Measurements from ENCODE around the gene KRT85. TPM values are rescaled to one million over a fixed set of nuclear protein-coding genes. Genes with fewer than 3 reads are reported as not detected.

KRT85 gene
- total and polyA plus RNA-seq, 10 of the 15 experiments (the other 5 are each of a cell fraction or from before 2014, with no cell fraction given): 0.05 to 0.18 (median 0.11) TPM; not detected in 6

DNA sequence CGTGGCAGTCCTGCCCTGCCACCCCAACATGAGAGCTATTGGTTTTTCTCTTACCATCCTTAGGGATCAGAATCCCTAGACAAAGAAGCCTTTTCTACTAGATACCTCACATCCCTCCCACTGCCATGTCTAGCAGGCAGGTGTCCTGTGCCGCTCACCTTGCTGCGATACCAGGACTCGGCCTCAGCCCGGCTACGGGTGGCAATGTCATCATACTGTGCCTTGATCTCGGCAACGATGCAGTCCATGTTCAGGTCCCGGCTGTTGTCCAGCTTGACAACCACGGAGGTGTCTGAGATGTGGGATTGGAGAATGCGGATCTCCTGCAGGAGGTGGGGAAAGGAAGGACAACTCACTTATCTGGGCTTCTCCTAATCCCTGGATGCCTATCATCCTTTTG lies 50.6 kb downstream of the KRT85 start:
- TF ChIP-seq BMI1 (IDR thresholded peaks at IDR 0.05; ENCODE audit: borderline replicate concordance): no peak
- TF ChIP-seq NFYA (IDR thresholded peaks at IDR 0.05; ENCODE audit: borderline replicate concordance, low read depth, low read length): no peak
- TF ChIP-seq EGR1 (IDR thresholded peaks at IDR 0.05; ENCODE audit: borderline replicate concordance in 1 of 2, low read depth in 2 of 2, low read length in 2 of 2): no peak
- TF ChIP-seq, protein P1, sequence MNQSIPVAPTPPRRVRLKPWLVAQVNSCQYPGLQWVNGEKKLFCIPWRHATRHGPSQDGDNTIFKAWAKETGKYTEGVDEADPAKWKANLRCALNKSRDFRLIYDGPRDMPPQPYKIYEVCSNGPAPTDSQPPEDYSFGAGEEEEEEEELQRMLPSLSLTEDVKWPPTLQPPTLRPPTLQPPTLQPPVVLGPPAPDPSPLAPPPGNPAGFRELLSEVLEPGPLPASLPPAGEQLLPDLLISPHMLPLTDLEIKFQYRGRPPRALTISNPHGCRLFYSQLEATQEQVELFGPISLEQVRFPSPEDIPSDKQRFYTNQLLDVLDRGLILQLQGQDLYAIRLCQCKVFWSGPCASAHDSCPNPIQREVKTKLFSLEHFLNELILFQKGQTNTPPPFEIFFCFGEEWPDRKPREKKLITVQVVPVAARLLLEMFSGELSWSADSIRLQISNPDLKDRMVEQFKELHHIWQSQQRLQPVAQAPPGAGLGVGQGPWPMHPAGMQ (IDR thresholded peaks at IDR 0.05; ENCODE audit: borderline replicate concordance): no peak
- TF ChIP-seq, protein P2, sequence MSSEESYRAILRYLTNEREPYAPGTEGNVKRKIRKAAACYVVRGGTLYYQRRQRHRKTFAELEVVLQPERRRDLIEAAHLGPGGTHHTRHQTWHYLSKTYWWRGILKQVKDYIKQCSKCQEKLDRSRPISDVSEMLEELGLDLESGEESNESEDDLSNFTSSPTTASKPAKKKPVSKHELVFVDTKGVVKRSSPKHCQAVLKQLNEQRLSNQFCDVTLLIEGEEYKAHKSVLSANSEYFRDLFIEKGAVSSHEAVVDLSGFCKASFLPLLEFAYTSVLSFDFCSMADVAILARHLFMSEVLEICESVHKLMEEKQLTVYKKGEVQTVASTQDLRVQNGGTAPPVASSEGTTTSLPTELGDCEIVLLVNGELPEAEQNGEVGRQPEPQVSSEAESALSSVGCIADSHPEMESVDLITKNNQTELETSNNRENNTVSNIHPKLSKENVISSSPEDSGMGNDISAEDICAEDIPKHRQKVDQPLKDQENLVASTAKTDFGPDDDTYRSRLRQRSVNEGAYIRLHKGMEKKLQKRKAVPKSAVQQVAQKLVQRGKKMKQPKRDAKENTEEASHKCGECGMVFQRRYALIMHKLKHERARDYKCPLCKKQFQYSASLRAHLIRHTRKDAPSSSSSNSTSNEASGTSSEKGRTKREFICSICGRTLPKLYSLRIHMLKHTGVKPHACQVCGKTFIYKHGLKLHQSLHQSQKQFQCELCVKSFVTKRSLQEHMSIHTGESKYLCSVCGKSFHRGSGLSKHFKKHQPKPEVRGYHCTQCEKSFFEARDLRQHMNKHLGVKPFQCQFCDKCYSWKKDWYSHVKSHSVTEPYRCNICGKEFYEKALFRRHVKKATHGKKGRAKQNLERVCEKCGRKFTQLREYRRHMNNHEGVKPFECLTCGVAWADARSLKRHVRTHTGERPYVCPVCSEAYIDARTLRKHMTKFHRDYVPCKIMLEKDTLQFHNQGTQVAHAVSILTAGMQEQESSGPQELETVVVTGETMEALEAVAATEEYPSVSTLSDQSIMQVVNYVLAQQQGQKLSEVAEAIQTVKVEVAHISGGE (CRISPR knock-in tag; IDR thresholded peaks at IDR 0.05): no peak
- TF ChIP-seq BHLHE40 (IDR thresholded peaks at IDR 0.05; ENCODE audit: borderline replicate concordance in 1 of 2, low read depth in 2 of 2, low read length in 1 of 2): no peak
- TF ChIP-seq PAX8 (IDR thresholded peaks at IDR 0.05): no peak
- no peak for TF ChIP-seq SRF (IDR thresholded peaks at IDR 0.05; ENCODE audit: low read depth in 2 of 2, low read length in 2 of 2)
- no peak for ATAC-seq
- ChIA-PET POLR2A (no interaction called here), SMC1A (ENCODE audit: uncharacterized antibody, unreplicated experiment) (no interaction called here), CTCF (interaction anchor here (0.6 to 2.2 kb wide), 4 partner anchors 11 to 39 kb away, joined by 3 to 11 read pairs (median 3); no protein-coding TSS in a partner anchor), RAD21 (ENCODE audit: unreplicated experiment) (no interaction called here)
- Histone ChIP-seq H2AFZ (ENCODE audit: control insufficient read depth, low read depth, low read length) (no peak overlapping the region), H3K9ac (ENCODE audit: control insufficient read depth, insufficient read depth, low read length) (no peak overlapping the region), H3K27me3 (replicated peaks in 1 of 2; ENCODE audit: control insufficient read depth in 2 of 2, insufficient read depth in 2 of 2, low read length in 1 of 2) (peaks cover 6 to 11% of the 10 kb centered on the region in 2 experiments; a peak in 3 of 4 replicates), H3K4me3 (no peak overlapping the region), H3K4me1 (ENCODE audit: control insufficient read depth, insufficient read depth, low read length) (no peaks in the 10 kb centered on the region), H4K20me1 (ENCODE audit: control insufficient read depth, insufficient read depth) (no peaks in the 10 kb centered on the region), H3K9me3 (replicated peaks; ENCODE audit: control insufficient read depth, insufficient read depth, low read length) (no peaks in the 10 kb centered on the region), H3K27ac (ENCODE audit: control insufficient read depth, insufficient read depth) (no peak overlapping the region), H3K36me3 (ENCODE audit: control insufficient read depth in 2 of 2, insufficient read depth in 2 of 2, low read length in 1 of 2) (no peaks in the 10 kb centered on the region), H3K79me2 (ENCODE audit: control insufficient read depth, insufficient read depth, low read length) (no peaks in the 10 kb centered on the region), H3K4me2 (ENCODE audit: control insufficient read depth, insufficient read depth) (no peak overlapping the region)
- in situ Hi-C loops (cut with MboI): no loop called here
- WGBS (ENCODE audit: insufficient coverage, insufficient replicate concordance, low lambda C conversion rate, missing lambda C conversion rate): 74% methylated on average over 11 of the region's 11 CpGs
- DNase-seq (ENCODE audit: low read depth, low spot score): no peak
- intact Hi-C loops (cut with micrococcal nuclease; ENCODE audit: unreplicated experiment): no loop called here
- FAIRE-seq: no peak
- no TSS peak for BruUV-seq (replicated peaks)
